ENCODE data around the gene C16orf74.

Gene C16orf74

GRCh38 chr16:85717393-85718152 is 33.3 kb downstream of the C16orf74 start:
- DNase-seq (ENCODE audit: low read depth in 2 of 2), result peak; percentile 40 to 58

DNA sequence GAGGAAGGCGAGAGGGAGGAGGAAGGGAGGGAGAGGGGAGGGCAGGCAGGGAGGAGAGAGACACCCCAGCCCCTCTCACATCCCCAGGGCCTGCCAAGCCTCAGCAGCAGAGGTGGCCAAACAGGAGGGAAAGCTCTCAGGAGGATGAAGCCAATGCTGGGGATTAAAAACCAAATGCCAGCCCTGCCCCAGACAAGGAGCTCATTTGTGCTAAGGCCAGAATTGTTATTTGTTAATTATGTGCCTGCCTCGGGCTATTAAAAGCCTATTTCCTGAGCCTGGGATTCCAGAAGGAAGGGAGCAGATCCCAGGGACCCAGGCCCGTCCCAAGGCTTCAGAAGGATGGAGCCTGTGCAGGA is 34.2 kb downstream of the C16orf74 start:
- DNase-seq (ENCODE audit: low read depth in 2 of 2), result no peak

- no peak for DNase-seq (ENCODE audit: low read depth in 2 of 2)
These were observed 34.7 kb downstream of the C16orf74 start for GRCh38 chr16:85716022-85716679.

- DNase-seq (ENCODE audit: low read depth in 2 of 2), result no peak
These were observed 35.5 kb downstream of the C16orf74 start for GRCh38 chr16:85715169-85716021.

- DNase-seq (ENCODE audit: low read depth in 2 of 2), result no peak
These were observed 38.1 kb downstream of the C16orf74 start for GRCh38 chr16:85712801-85713200.

DNA sequence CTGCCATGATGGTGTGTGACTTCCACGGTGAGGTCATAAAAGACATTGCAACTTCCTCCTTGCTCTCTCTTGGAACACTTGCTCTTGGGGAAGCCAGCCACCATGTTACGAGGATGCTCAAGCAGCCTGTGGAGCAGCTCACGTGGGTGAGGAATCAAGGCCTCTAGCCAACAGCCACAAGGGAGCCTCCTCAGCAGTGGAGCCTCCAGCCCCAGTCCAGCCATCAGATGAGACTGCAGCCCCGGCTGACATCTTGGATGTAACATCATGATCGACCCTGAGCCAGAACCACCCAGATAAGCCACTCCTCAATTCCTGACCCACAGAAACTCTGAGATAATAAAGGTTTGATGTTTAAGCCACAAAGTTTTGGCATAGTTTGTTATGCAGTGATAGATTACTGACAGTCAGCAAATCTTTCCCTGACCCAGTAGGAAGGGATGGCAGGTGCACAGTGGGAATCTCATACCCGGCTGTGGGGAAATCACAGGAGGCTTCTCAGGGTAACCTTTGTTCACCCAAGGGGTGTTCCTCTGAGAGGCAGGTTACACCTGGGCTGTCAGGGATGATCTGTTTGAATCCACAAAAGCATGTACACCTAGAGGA is 38.8 kb downstream of the C16orf74 start:
- no peak for DNase-seq (ENCODE audit: low read depth in 2 of 2)

- no peak for DNase-seq (ENCODE audit: low read depth in 2 of 2)
These were observed 40.2 kb downstream of the C16orf74 start for GRCh38 chr16:85710732-85711131.

GRCh38 chr16:85709766-85710585 is 40.9 kb downstream of the C16orf74 start:
- no peak for DNase-seq (ENCODE audit: low read depth in 2 of 2)

DNA sequence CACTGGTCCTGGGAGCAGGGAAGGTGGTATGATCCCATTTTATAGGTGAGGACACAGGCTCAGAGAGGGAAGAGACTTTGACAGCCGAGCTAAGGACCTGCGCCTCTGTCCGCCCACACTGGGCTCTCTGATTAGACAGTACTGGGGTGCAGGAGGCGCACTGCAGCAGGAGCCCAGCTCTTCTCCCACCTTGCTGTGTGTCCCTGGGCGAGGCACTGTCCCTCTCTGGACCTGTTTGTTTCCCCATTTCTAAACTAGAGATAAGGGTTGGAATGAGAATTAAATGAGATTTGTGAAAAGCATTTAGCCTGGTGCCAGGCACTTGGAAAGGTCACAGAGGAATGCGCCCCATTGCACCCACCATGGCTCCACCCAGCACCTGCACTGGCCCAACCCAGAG is 42.6 kb downstream of the C16orf74 start:
- DNase-seq (ENCODE audit: low read depth in 2 of 2), result no peak

DNA sequence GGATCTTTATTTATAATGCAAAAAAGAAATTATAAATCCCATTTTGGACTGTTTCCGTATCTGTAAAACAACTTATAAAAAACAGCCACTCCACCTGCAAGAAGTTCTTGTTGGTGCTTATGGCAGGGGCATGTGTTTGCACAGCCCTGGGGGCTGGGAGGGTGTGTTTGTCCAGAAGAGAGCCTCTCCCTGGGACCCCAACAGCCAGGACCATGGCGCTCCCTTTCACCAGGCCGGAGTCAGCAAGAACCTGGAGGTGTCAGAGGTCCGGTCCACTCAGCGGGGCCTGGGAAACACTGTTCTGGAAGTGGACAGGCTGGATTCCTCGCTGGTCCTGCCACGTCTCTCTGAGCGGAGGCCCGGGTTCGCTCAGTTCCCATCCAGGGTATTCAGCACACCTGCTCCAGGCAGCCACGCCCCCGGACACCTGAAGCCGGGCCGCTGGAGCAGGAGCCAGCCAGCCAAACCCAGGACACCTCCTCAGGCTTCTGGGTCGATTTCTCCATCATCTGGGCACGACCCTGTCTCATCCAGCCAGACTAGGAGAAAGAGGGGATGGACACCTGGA is 43.3 kb downstream of the C16orf74 start:
- no peak for DNase-seq (ENCODE audit: low read depth in 2 of 2)

DNA sequence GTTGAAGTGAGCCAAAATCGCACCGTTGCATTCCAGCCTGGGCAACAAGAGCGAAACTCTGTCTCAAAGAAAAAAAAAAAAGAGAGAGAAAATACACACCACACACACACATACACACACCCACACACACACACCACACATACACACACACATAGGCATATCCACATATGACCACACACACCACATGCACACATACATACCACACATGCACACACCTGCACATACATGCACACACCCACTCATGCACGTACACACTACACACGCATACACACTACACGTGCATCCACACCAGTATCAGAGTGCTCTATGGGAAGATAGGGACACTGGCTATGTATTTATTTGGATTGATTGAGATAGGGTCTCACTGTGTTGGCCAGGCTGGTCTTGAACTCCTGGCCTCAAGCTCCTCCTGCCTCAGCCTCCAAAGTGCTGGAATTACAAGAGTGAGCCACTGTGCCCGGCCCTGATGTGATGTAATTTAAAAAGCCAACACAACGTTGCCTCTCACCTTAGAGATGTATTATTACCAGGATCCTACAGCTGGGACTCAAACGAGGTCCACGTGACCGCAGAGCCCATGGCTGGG is 44.4 kb downstream of the C16orf74 start:
- no peak for DNase-seq (ENCODE audit: low read depth in 2 of 2)

DNA sequence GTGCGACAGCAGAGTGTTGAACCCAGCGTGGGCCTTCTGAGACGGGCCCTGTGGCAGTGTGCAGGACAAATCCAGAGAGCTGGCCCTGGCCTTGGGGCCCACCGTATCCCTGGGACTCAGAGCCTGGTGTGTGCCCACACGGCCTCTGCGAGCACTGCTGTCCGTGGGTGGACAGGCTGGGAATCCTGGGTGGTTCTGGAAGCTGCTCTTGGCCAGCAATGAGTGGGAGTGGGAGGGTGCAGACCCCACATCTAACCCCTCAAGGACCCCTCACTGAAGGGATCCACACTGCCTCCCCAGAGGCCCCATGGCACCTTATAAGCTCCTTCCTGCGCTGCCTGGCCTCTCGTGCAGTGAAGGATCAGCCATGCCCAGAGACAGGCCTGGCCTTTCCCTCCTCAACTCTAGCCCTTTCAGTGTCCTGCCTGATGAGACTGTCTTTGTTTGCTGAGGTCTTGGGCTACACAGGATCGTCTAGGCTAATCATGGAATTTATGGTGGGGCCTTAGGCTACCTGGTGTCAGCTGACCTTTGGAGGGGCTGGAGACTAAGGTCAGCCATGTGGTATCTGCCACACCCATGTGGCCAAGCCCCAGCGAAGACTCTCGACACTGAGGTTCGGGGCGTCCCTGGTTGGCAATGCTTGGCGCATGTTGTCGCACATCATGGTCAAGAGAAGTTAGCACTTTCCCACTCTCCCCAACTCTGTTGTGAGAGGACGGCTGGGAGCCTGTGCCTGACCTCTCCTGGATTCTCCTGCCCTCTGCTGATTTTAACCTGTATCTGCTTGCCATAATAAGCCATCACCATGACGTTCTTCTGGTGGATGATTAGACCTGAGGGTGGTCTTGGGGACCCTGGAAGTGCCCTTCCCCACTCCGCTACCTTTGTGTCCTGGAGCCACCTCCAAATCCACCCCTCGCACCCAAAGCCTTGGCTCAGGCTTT is 45.7 kb downstream of the C16orf74 start:
- DNase-seq (ENCODE audit: low read depth in 2 of 2), result no peak

GRCh38 chr16:85704011-85704410 is 46.9 kb downstream of the C16orf74 start:
- no peak for DNase-seq (ENCODE audit: low read depth in 2 of 2)

GRCh38 chr16:85699628-85700027 is 51.3 kb downstream of the C16orf74 start:
- no peak for DNase-seq (ENCODE audit: low read depth in 2 of 2)

- DNase-seq (ENCODE audit: low read depth in 2 of 2), result no peak
These were observed 51.8 kb downstream of the C16orf74 start for GRCh38 chr16:85698935-85699558.

GRCh38 chr16:85698459-85698891 is 52.4 kb downstream of the C16orf74 start:
- DNase-seq (ENCODE audit: low read depth in 2 of 2), result no peak

- DNase-seq (ENCODE audit: low read depth in 2 of 2), result no peak
These were observed 53.5 kb downstream of the C16orf74 start for GRCh38 chr16:85697431-85697830.

DNA sequence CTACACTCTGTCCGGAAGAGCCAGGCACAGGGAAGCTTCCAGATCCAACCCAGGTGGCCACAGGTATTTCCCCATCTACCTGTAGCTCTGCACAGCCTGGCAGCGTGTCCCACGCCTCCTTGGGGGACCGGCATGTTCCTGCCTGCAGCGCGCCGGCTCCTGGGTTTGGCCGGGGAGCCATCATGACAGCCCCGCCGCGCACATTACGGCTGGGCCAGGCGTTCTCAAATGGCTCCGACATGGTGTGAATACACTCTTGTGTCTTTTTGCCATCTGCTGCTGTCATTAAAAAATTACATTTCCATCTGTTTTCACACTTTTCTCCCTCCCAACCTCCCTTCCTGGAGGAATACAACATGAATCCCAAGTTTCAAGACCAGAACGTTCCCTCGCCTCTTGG is 54.1 kb downstream of the C16orf74 start:
- no peak for DNase-seq (ENCODE audit: low read depth in 2 of 2)
